K562 (cell line): ENCODE measurements around the gene PYY. TPM values are rescaled to one million over a fixed set of nuclear protein-coding genes. Genes with fewer than 3 reads are reported as not detected.

Experiments used
- ATF7 ChIP-seq: fragments of 450-650 bp; IDR thresholded peaks from 2 replicates; pipeline ENCODE4 v1.7.1; 2014; ENCODE audit warnings: mild to moderate bottlenecking, moderate library complexity
- BDP1 ChIP-seq: IDR thresholded peaks from 3 replicates; pipeline ENCODE4 v1.6.1; 2011; ENCODE audit not compliant: insufficient read length, insufficient read depth
- CBX3 ChIP-seq, 2 experiments: IDR thresholded peaks; 1 replicate in 1 of 2; 2 replicates in 1 of 2; pipeline ENCODE4 v1.6.1; 2012; ENCODE audit warnings: inconsistent platforms in 2 of 2, low read length in 2 of 2, borderline replicate concordance in 1 of 2, control low read depth in 1 of 2
- HMGN3 ChIP-seq: IDR thresholded peaks from 2 replicates; pipeline ENCODE4 v1.6.1; 2011; ENCODE audit warnings: borderline replicate concordance, low read depth, mild to moderate bottlenecking, mixed read lengths, low read length; ENCODE audit not compliant: insufficient read length; ENCODE audit errors: extremely low read depth
- MTA2 ChIP-seq: fragments of 450-650 bp; IDR thresholded peaks from 2 replicates; pipeline ENCODE4 v1.6.1; 2016; ENCODE audit warnings: low read depth
- MYNN ChIP-seq, 2 experiments: sonication (generic); formaldehyde crosslinking in 1 of 2; IDR thresholded peaks; 2 replicates each; pipeline versions ENCODE4 v1.5.0 to v1.6.1; 2016 to 2020; ENCODE audit warnings: antibody characterized with exemption in 1 of 2, missing genetic modification reagents in 1 of 2
- PCBP2 ChIP-seq: fragments of 200-400 bp; formaldehyde crosslinking; IDR thresholded peaks from 2 replicates; pipeline ENCODE4 v1.6.1; 2018; ENCODE audit warnings: low read length, low read depth, mild to moderate bottlenecking, moderate library complexity; ENCODE audit not compliant: poor library complexity, severe bottlenecking
- RBM34 ChIP-seq: fragments of 200-400 bp; formaldehyde crosslinking; IDR thresholded peaks from 2 replicates; pipeline ENCODE4 v1.6.1; 2018; ENCODE audit warnings: low read length, borderline replicate concordance; ENCODE audit not compliant: insufficient read depth
- RFX5 ChIP-seq: IDR thresholded peaks from 2 replicates; pipeline ENCODE4 v1.6.1; 2011; ENCODE audit warnings: low read depth, mild to moderate bottlenecking, improper control_type of control experiment, low read length
- SNIP1 ChIP-seq: fragments of 450-650 bp; IDR thresholded peaks from 2 replicates; pipeline ENCODE4 v1.7.1; 2017; ENCODE audit warnings: low read depth, mild to moderate bottlenecking
- SPI1 ChIP-seq: IDR thresholded peaks from 2 replicates; pipeline ENCODE4 v1.6.1; 2011; ENCODE audit warnings: low read depth, low read length, control low read depth, borderline replicate concordance
- TCF7 ChIP-seq: sonication (generic); IDR thresholded peaks from 2 replicates; pipeline ENCODE4 v1.6.1; 2016; ENCODE audit warnings: antibody characterized with exemption, borderline replicate concordance
- ZNF24 ChIP-seq: fragments of 450-650 bp; IDR thresholded peaks from 2 replicates; pipeline ENCODE4 v1.6.1; 2016
- ZNF263 ChIP-seq: sonication (generic); formaldehyde crosslinking; IDR thresholded peaks from 2 replicates; pipeline ENCODE4 v1.8.0; 2022; ENCODE audit warnings: mild to moderate bottlenecking, missing genetic modification reagents, borderline replicate concordance
- polyA plus RNA-seq, 8 experiments: library from polyadenylated mRNA; depleted of rRNA in 4 of 8; stranded (reverse) in 5 of 8; unstranded in 3 of 8; fragments of >200 nt; fragmentation: Nextera tagmentation in 2 of 8; fragmentation: Illumina TruSeq in 1 of 8; extraction: Ambion mirVana in 2 of 8; extraction: Trizol in 1 of 8; gene quantifications; 2 replicates each; pipeline versions ENCODE4 v1.2.1 to v1.2.3, GENCODE V29; 2011 to 2014; ENCODE audit warnings: inconsistent platforms in 1 of 8, missing spikeins in 1 of 8
- total RNA-seq, 7 experiments: library from RNA; depleted of rRNA in 6 of 7; stranded (reverse); fragments of >200 nt in 6 of 7; fragmentation: Illumina TruSeq in 2 of 7; extraction: Trizol in 2 of 7; gene quantifications; 2 replicates each; pipeline versions ENCODE4 v1.2.1 to v1.2.3, GENCODE V29; 2011 to 2021; ENCODE audit warnings: low replicate concordance in 1 of 7
- TF ChIP-seq, protein P1 (sequence below): sonication (generic); formaldehyde crosslinking; IDR thresholded peaks from 2 replicates; pipeline ENCODE4 v1.8.1; 2023; ENCODE audit warnings: mild to moderate bottlenecking, missing genetic modification reagents
- TF ChIP-seq, protein P2 (sequence below): fragments of 250-450 bp; sonication (Bioruptor Pico); IDR thresholded peaks from 2 replicates; pipeline ENCODE4 v1.5.0; 2021; ENCODE audit warnings: mild to moderate bottlenecking, moderate library complexity
- TF ChIP-seq, protein P3 (sequence below): fragments of 450-650 bp; IDR thresholded peaks from 2 replicates; pipeline ENCODE4 v1.6.1; 2016; ENCODE audit warnings: low read depth, mild to moderate bottlenecking, moderate library complexity
- TF ChIP-seq, protein P4 (sequence below): sonication (generic); formaldehyde crosslinking; IDR thresholded peaks from 2 replicates; pipeline ENCODE4 v1.8.1; 2023; ENCODE audit warnings: mild to moderate bottlenecking, missing genetic modification reagents, moderate library complexity
- TF ChIP-seq, protein P5 (sequence below): fragments of 200-800 bp; sonication (Bioruptor generic); IDR thresholded peaks from 2 replicates; pipeline ENCODE4 v1.6.1; 2017; ENCODE audit warnings: missing genetic modification characterization, missing compliant biosample characterization

The PYY gene
- total and polyA plus RNA-seq, 9 of the 15 experiments (the other 6 are each of a cell fraction or from before 2014, with no cell fraction given): not detected

DNA sequence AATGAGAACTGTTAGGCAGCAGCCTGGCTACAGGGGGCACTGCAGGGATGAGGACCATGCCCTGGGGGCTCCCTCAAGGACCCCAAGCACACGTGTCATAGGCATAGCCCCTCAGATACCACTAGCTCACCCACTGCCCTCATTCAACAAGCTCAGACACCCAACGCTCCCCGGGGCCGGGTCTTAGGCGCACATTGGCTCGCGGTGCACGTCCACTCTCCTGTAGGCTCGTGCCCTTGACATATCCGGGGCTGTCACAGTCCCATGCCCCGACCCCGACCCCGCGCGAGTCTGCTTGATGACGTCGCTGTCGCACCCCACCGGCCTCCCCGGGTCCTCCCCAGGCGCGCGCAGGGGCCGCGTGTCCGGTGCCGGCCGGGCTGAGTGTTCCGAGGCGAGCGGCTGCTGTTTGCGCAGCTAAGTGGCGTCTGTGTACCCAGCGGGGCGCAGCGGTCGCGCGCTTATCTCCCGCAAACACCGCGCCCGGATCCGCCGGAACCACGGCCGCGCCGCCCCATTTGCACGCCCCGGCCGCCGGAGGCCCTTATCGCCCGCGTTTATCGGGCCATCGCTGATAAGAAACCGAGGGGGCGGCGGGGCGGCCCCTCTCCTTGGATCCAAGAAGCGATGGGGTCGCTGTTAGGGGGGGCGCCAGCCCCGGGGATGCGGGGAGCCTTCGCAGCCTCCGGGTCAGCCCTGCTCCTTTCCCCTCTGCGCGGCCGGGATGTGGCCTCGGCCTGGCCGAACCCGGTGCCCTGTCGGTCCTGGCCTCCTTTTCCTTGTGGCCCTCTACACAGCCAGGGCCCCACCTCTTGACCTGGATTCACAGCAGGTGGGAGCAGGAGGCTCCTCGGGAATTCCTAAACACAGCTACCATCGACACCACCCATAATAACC, 30.0 kb upstream of the PYY start (continued):
- TF ChIP-seq MYNN (IDR thresholded peaks at IDR 0.05) (no peak), MYNN (CRISPR knock-in tag; IDR thresholded peaks at IDR 0.05) (no peak), HMGN3 (peak; percentile 99), SNIP1 (no peak), PCBP2 (no peak), ZNF24 (no peak), ATF7 (peak; percentile 70), TCF7 (0 out of 2 replicates have a peak, but pooled peaks have one; percentile 31), MTA2 (peak; percentile 39; the same call in 1 of the 2 replicates), BDP1 (no peak), RFX5 (no peak), CBX3 (IDR thresholded peaks at IDR 0.05; ENCODE audit: borderline replicate concordance in 1 of 2, low read length in 2 of 2) (no peak), ZNF263 (CRISPR knock-in tag) (no peak), RBM34 (0 out of 2 replicates have a peak, but pooled peaks have one; percentile 29), SPI1 (no peak)
- TF ChIP-seq, protein P1, sequence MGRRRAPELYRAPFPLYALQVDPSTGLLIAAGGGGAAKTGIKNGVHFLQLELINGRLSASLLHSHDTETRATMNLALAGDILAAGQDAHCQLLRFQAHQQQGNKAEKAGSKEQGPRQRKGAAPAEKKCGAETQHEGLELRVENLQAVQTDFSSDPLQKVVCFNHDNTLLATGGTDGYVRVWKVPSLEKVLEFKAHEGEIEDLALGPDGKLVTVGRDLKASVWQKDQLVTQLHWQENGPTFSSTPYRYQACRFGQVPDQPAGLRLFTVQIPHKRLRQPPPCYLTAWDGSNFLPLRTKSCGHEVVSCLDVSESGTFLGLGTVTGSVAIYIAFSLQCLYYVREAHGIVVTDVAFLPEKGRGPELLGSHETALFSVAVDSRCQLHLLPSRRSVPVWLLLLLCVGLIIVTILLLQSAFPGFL (CRISPR knock-in tag): no peak
- TF ChIP-seq, protein P2, sequence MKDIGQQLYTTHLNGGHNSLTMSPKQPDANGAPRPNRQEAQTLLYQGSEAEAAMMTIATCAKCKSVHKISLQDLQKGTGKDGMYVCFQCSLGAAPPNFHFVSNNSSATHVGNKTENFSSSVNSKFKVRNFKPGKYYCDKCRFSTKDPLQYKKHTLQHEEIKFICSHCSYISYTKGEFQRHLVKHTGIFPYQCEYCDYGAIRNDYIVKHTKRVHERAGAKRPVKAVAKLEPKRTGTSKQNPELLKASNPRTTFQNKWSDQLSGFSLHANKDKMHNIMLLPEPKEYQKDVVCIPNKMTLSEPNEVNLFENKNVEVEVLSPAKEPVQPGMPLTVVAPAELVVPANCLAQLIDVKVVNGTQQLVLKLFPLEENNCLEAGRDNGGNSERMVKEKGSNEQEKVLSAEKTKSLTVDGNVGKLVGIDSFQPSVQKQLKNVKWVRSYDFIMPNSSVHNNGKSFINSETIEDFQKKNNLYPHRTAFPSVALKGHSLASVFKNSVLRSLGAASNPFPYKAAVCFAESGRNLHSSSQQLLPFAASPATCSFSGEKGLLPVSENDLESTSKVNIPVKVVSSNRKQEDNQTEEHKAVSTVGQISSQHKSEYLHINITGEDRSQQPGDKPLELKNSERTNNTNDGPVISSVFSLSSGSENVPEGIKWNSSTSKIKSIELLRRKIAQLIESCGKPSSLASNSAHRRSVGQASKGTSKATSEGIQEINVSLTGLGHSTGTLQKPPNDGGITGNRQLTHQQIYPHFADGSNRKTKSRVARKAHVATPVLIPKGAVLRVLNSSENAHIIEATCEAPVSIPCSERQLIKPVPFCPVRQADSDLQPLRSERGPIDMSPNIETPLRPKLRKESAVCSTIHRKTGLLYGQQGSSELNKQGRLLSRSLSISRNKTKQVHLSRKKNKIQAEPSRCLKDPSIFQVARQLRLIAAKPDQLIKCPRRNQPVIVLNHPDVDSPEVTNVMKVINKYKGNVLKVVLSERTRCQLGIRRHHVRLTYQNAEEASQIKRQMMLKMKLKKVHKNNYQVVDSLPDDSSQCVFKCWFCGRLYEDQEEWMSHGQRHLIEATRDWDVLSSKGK (CRISPR knock-in tag): no peak
- TF ChIP-seq, protein P3, sequence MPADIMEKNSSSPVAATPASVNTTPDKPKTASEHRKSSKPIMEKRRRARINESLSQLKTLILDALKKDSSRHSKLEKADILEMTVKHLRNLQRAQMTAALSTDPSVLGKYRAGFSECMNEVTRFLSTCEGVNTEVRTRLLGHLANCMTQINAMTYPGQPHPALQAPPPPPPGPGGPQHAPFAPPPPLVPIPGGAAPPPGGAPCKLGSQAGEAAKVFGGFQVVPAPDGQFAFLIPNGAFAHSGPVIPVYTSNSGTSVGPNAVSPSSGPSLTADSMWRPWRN: peak; percentile 97
- TF ChIP-seq, protein P4, sequence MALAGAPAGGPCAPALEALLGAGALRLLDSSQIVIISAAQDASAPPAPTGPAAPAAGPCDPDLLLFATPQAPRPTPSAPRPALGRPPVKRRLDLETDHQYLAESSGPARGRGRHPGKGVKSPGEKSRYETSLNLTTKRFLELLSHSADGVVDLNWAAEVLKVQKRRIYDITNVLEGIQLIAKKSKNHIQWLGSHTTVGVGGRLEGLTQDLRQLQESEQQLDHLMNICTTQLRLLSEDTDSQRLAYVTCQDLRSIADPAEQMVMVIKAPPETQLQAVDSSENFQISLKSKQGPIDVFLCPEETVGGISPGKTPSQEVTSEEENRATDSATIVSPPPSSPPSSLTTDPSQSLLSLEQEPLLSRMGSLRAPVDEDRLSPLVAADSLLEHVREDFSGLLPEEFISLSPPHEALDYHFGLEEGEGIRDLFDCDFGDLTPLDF (CRISPR knock-in tag): no peak
- TF ChIP-seq, protein P5, sequence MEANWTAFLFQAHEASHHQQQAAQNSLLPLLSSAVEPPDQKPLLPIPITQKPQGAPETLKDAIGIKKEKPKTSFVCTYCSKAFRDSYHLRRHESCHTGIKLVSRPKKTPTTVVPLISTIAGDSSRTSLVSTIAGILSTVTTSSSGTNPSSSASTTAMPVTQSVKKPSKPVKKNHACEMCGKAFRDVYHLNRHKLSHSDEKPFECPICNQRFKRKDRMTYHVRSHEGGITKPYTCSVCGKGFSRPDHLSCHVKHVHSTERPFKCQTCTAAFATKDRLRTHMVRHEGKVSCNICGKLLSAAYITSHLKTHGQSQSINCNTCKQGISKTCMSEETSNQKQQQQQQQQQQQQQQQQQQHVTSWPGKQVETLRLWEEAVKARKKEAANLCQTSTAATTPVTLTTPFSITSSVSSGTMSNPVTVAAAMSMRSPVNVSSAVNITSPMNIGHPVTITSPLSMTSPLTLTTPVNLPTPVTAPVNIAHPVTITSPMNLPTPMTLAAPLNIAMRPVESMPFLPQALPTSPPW (CRISPR knock-in tag): peak; percentile 65
